H1 (cell line): Measurements from ENCODE around the gene DCXR. TPM values are rescaled to one million over a fixed set of nuclear protein-coding genes. Genes with fewer than 3 reads are reported as not detected.
A peak's percentile ranks its signal among the peaks of the same experiment; 100 is the strongest.

Experiments
- CTCF ChIA-PET: fragments of 300-600 bp; sonication (Branson Sonifier 250); formaldehyde crosslinking; loops from one replicate; lab custom pipeline; 2021; ENCODE audit not compliant: partially characterized antibody; lab: Charles Lee
- POLR2A ChIA-PET: fragments of 300-600 bp; sonication (Branson Sonifier 250); formaldehyde crosslinking; loops from one replicate; lab custom pipeline; 2021; ENCODE audit warnings: inconsistent platforms; ENCODE audit not compliant: partially characterized antibody; lab: Charles Lee
- DNase-seq, 2 experiments: peaks; one replicate each; pipeline versions ENCODE4 v3.0.0 to v3.0.0-alpha.2; 2010 to 2022; ENCODE audit warnings: low spot score in 2 of 2, low read depth in 1 of 2, mixed read lengths in 1 of 2
- FAIRE-seq: peaks from 2 replicates; lab custom pipeline; 2011; peaks lifted over from hg19 to GRCh38; lab: Jason Lieb, UNC
- H2AFZ ChIP-seq: 2 replicates; pipeline ENCODE4 v1.8.1; 2012; ENCODE audit warnings: low read length, inconsistent platforms
- H2AK5ac ChIP-seq: 2 replicates; pipeline ENCODE4 v1.6.1; 2013; ENCODE audit warnings: low read depth, low read length
- H2BK120ac ChIP-seq: replicated peaks from 2 replicates; pipeline ENCODE3; 2013; ENCODE audit warnings: low read depth, low read length, inconsistent platforms
- H2BK12ac ChIP-seq: 2 replicates; pipeline ENCODE4 v1.6.1; 2013; ENCODE audit warnings: low read depth, low read length
- H2BK15ac ChIP-seq: 2 replicates; pipeline ENCODE4 v1.6.1; 2013; ENCODE audit warnings: low read length
- H2BK20ac ChIP-seq: 2 replicates; pipeline ENCODE4 v1.6.1; 2013; ENCODE audit warnings: low read length
- H2BK5ac ChIP-seq: 2 replicates; pipeline ENCODE4 v1.6.1; 2013; ENCODE audit warnings: low read depth, low read length
- H3K14ac ChIP-seq: 2 replicates; pipeline ENCODE4 v1.6.1; 2013; ENCODE audit warnings: inconsistent platforms; ENCODE audit not compliant: insufficient read length
- H3K18ac ChIP-seq: 2 replicates; pipeline ENCODE4 v1.6.1; 2013; ENCODE audit warnings: low read length; ENCODE audit errors: extremely low read depth
- H3K23ac ChIP-seq: 2 replicates; pipeline ENCODE4 v1.6.1; 2013; ENCODE audit warnings: inconsistent platforms; ENCODE audit not compliant: insufficient read length
- H3K23me2 ChIP-seq: 2 replicates; pipeline ENCODE4 v1.6.1; 2013; ENCODE audit warnings: low read depth, low read length
- H3K27ac ChIP-seq: 2 replicates; pipeline ENCODE4 v1.6.1; 2011; ENCODE audit warnings: low read depth, low read length, inconsistent platforms
- H3K27me3 ChIP-seq, 4 experiments: replicated peaks in 1 of 4; 1 replicate in 1 of 4; 2 replicates in 3 of 4; pipeline versions ENCODE4 v1.6.1 to v1.8.1; 2011 to 2013; ENCODE audit warnings: low read length in 3 of 4, mild to moderate bottlenecking in 3 of 4, inconsistent platforms in 2 of 4, mixed read lengths in 2 of 4, moderate library complexity in 1 of 4; ENCODE audit not compliant: control insufficient read depth in 3 of 4, insufficient read depth in 3 of 4; ENCODE audit errors: extremely low read depth in 1 of 4
- H3K36me3 ChIP-seq, 4 experiments: 2 replicates each; pipeline versions ENCODE4 v1.6.1 to v1.8.1; 2011 to 2013; ENCODE audit warnings: mild to moderate bottlenecking in 4 of 4, low read length in 3 of 4, moderate library complexity in 2 of 4, control low read depth in 1 of 4, inconsistent platforms in 1 of 4; ENCODE audit not compliant: insufficient read depth in 4 of 4, control insufficient read depth in 2 of 4
- H3K4ac ChIP-seq: replicated peaks from 2 replicates; pipeline ENCODE3; 2013; ENCODE audit warnings: low read length, low read depth, mixed read lengths, inconsistent platforms; ENCODE audit not compliant: insufficient read length
- H3K4me1 ChIP-seq, 4 experiments: replicated peaks in 1 of 4; 1 replicate in 1 of 4; 2 replicates in 3 of 4; pipeline versions ENCODE4 v1.6.1 to v1.8.1; 2011 to 2013; ENCODE audit warnings: low read length in 3 of 4, inconsistent platforms in 2 of 4, mixed read lengths in 1 of 4; ENCODE audit not compliant: insufficient read depth in 4 of 4, control insufficient read depth in 3 of 4
- H3K4me2 ChIP-seq, 2 experiments: 2 replicates each; pipeline versions ENCODE4 v1.6.1 to v1.8.1; 2011 to 2013; ENCODE audit warnings: low read depth in 2 of 2, low read length in 2 of 2, control low read depth in 1 of 2, inconsistent platforms in 1 of 2, mild to moderate bottlenecking in 1 of 2; ENCODE audit not compliant: insufficient read depth in 1 of 2
- H3K4me3 ChIP-seq, 4 experiments: fragments of 200-600, 300-600 bp in 1 of 4; sonication (generic), shearing (Covaris generic), sonication (Bioruptor Twin) in 1 of 4; 2 replicates each; pipeline versions ENCODE4 v1.5.1 to v1.8.1; 2011 to 2016; ENCODE audit warnings: low read length in 4 of 4, low read depth in 3 of 4, control low read depth in 2 of 4, inconsistent platforms in 2 of 4, mild to moderate bottlenecking in 2 of 4, mixed read lengths in 1 of 4, moderate library complexity in 1 of 4; ENCODE audit not compliant: insufficient read depth in 2 of 4; ENCODE audit errors: extremely low read depth in 1 of 4
- H3K56ac ChIP-seq: replicated peaks from 2 replicates; pipeline ENCODE3; 2013; ENCODE audit warnings: low read depth, mild to moderate bottlenecking, mixed read lengths, low read length, inconsistent platforms; ENCODE audit not compliant: insufficient read length
- H3K79me1 ChIP-seq: 2 replicates; pipeline ENCODE4 v1.6.1; 2013; ENCODE audit warnings: low read depth, low read length, control low read depth
- H3K79me2 ChIP-seq, 2 experiments: 2 replicates each; pipeline versions ENCODE4 v1.6.1 to v1.8.1; 2012 to 2013; ENCODE audit warnings: low read length in 2 of 2, mild to moderate bottlenecking in 2 of 2, inconsistent platforms in 1 of 2; ENCODE audit not compliant: insufficient read depth in 2 of 2, control insufficient read depth in 1 of 2
- H3K9ac ChIP-seq, 4 experiments: replicated peaks in 1 of 4; 1 replicate in 1 of 4; 2 replicates in 3 of 4; pipeline versions ENCODE4 v1.6.1 to v1.8.1; 2011 to 2013; ENCODE audit warnings: low read depth in 3 of 4, low read length in 3 of 4, control low read depth in 2 of 4, mild to moderate bottlenecking in 2 of 4, moderate library complexity in 2 of 4, inconsistent platforms in 1 of 4; ENCODE audit errors: extremely low read depth in 1 of 4
- H3K9me3 ChIP-seq, 2 experiments: 2 replicates each; pipeline versions ENCODE4 v1.6.1 to v1.8.1; 2012 to 2013; ENCODE audit warnings: mild to moderate bottlenecking in 2 of 2, moderate library complexity in 2 of 2, control low read depth in 1 of 2, inconsistent platforms in 1 of 2, low read depth in 1 of 2, low read length in 1 of 2, mixed read lengths in 1 of 2; ENCODE audit not compliant: insufficient read depth in 2 of 2
- H4K20me1 ChIP-seq, 2 experiments: replicated peaks in 1 of 2; 2 replicates each; pipeline versions ENCODE3 to v1.8.1; 2011 to 2013; ENCODE audit warnings: inconsistent platforms in 2 of 2, low read length in 2 of 2, mild to moderate bottlenecking in 1 of 2; ENCODE audit not compliant: insufficient read depth in 2 of 2, control insufficient read depth in 1 of 2
- H4K5ac ChIP-seq: 2 replicates; pipeline ENCODE4 v1.6.1; 2013; ENCODE audit warnings: low read length, low read depth, mixed read lengths, inconsistent platforms; ENCODE audit not compliant: insufficient read length
- H4K8ac ChIP-seq: 2 replicates; pipeline ENCODE4 v1.8.0; 2013; ENCODE audit warnings: mild to moderate bottlenecking, moderate library complexity, low read length, inconsistent platforms; ENCODE audit not compliant: insufficient read depth; ENCODE audit errors: extremely low read depth
- H4K91ac ChIP-seq: replicated peaks from 2 replicates; pipeline ENCODE3; 2013; ENCODE audit warnings: low read length, mixed read lengths, inconsistent platforms; ENCODE audit not compliant: insufficient read length
- CREB1 ChIP-seq: IDR thresholded peaks from 2 replicates; pipeline ENCODE4 v1.6.1; 2012; ENCODE audit warnings: inconsistent platforms
- EGR1 ChIP-seq: IDR thresholded peaks from 2 replicates; pipeline ENCODE4 v1.6.1; 2011; ENCODE audit warnings: low read depth, low read length, borderline replicate concordance
- KDM5A ChIP-seq: fragments of 200-600 bp; IDR thresholded peaks from 2 replicates; pipeline ENCODE4 v1.7.1; 2012; ENCODE audit warnings: mild to moderate bottlenecking, low read length, inconsistent platforms, mixed read lengths
- NANOG ChIP-seq: IDR thresholded peaks from 2 replicates; pipeline ENCODE4 v1.6.1; 2011; ENCODE audit warnings: low read length, low read depth, mild to moderate bottlenecking, inconsistent platforms; ENCODE audit not compliant: insufficient read depth, poor library complexity, severe bottlenecking
- SRF ChIP-seq: IDR thresholded peaks from 2 replicates; pipeline ENCODE4 v1.6.1; 2011; ENCODE audit warnings: mild to moderate bottlenecking, low read depth, low read length, moderate library complexity
- WGBS, 2 experiments: shearing (Covaris generic) in 1 of 2; methylation state at CpG; one replicate each; pipeline versions ENCODE4 v1.1.6 to v1.1.7; 2013 to 2015; ENCODE audit warnings: low lambda C conversion rate in 2 of 2, mixed read lengths in 2 of 2, inconsistent platforms in 1 of 2, low coverage in 1 of 2, missing lambda C conversion rate in 1 of 2; ENCODE audit not compliant: insufficient replicate concordance in 2 of 2, insufficient coverage in 1 of 2, insufficient read length in 1 of 2; ENCODE audit errors: extremely low coverage in 1 of 2, missing lambda C conversion rate in 1 of 2; 5-methylcytosine and 5-hydroxymethylcytosine counted together
- polyA plus RNA-seq, 7 experiments: library from polyadenylated mRNA; depleted of rRNA in 3 of 7; stranded (reverse) in 5 of 7; unstranded in 2 of 7; fragments of >200 nt in 5 of 7; fragments of 200-250 nt in 2 of 7; gene quantifications; 1 replicate in 5 of 7; 2 replicates in 1 of 7; 4 replicates in 1 of 7; pipeline versions ENCODE4 v1.2.1 to v1.2.3, GENCODE V29; 2011 to 2013; ENCODE audit warnings: missing spikeins in 2 of 7, mixed read lengths in 2 of 7
- total RNA-seq: library from RNA; stranded (reverse); fragmentation: NEBNext Ultra II Directional; extraction: Animal tissue kit (Norgen Biotek cat#: 25700); gene quantifications from 2 replicates; pipeline ENCODE4 v1.2.1, GENCODE V29; 2021

DCXR gene
- total and polyA plus RNA-seq, 2 of the 8 experiments (the other 6 are each of a cell fraction or from before 2014, with no cell fraction given): 96.3 to 212 TPM

DNA sequence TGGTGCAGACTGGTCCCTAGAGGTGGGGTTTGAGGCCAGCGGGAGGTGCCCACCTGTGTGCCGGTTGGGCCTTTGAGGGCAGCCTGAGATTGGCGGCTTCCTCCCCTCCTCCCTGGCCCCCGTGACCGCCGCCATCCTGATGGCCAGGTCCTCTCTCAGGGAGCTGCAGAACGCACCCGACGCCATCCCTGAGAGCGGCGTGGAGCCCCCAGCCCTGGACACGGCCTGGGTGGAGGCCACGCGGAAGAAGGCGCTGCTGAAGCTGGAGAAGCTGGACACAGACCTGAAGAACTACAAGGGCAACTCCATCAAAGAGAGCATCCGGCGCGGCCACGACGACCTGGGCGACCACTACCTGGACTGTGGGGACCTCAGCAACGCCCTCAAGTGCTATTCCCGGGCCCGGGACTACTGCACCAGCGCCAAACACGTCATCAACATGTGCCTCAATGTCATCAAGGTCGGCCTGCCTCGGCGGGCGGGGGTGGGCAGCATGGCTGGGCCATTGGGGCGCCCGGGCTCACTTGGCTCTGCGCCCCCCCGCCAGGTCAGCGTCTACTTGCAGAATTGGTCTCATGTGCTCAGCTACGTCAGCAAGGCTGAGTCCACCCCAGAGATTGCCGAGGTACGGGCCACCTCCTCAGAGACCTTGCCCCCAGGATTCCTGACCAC is 17.0 kb upstream of the DCXR start:
- Histone ChIP-seq H3K56ac (no peak overlapping the region), H4K8ac (peak overlapping the region; percentile 79; the same call in 1 of the 2 replicates), H3K36me3 (peaks cover 7 to 29% (median 19%) of the 10 kb centered on the region in 4 experiments), H3K18ac (no peak overlapping the region), H3K4ac (no peak overlapping the region), H3K27me3 (no peaks in the 10 kb centered on the region; a peak in 1 of 7 replicates), H3K79me2 (peaks cover 0 to 12% of the 10 kb centered on the region in 2 experiments; a peak in 1 of 4 replicates), H3K23me2 (peaks cover 6% of the 10 kb centered on the region; the same call in 1 of the 2 replicates), H3K4me2 (no peak overlapping the region), H4K20me1 (peaks cover 4 to 19% of the 10 kb centered on the region in 2 experiments), H2BK120ac (no peak overlapping the region), H4K91ac (no peak overlapping the region), H2BK5ac (no peak overlapping the region), H3K79me1 (peaks cover 6% of the 10 kb centered on the region; the same call in 1 of the 2 replicates), H2AFZ (no peak overlapping the region), H3K4me3 (no peak overlapping the region), H2BK20ac (no peak overlapping the region), H3K27ac (no peak overlapping the region), H2BK12ac (no peak overlapping the region), H3K4me1 (peaks cover 0 to 11% (median 6%) of the 10 kb centered on the region in 4 experiments; a peak in 5 of 7 replicates), H2BK15ac (no peak overlapping the region), H3K9ac (no peak overlapping the region), H3K9me3 (no peaks in the 10 kb centered on the region), H2AK5ac (no peak overlapping the region), H3K23ac (no peak overlapping the region), H3K14ac (no peak overlapping the region), H4K5ac (no peak overlapping the region)
- FAIRE-seq: no peak
- TF ChIP-seq EGR1: no peak
- peak; percentile 73 for TF ChIP-seq CREB1
- TF ChIP-seq NANOG: no peak
- TF ChIP-seq KDM5A: no peak
- TF ChIP-seq SRF: no peak
- DNase-seq: no peak
- ChIA-PET CTCF (interaction anchor here (1.0 to 5.4 kb wide), 7 partner anchors 8 to 100 kb away, joined by 3 to 40 read pairs (median 3); partner anchors contain the start of genes DCXR, DUS1L and RAC3), POLR2A (interaction anchor here (0.7 to 13.2 kb wide), 14 partner anchors 11 to 111 kb away, joined by 3 to 161 read pairs (median 3); partner anchors contain the start of genes DUS1L and RAC3)
- 95% methylated on average over 37 of the region's 38 CpGs; no CpG with 5 or more reads in 1 of the 2 experiments for WGBS, 2 experiments
